Activated CD8-positive, alpha-beta memory T cell treated with anti-CD3 and anti-CD28 coated beads for 48 hours (primary cell): ENCODE results near the gene HSD17B1.
A peak's percentile ranks its signal among the peaks of the same experiment; 100 is the strongest.

Experiments
- DNase-seq, 3 experiments: peaks; one replicate each; pipeline ENCODE4 v3.0.0-alpha.2; 2020; ENCODE audit warnings: low read depth in 2 of 3, low spot score in 2 of 3

Gene HSD17B1

DNA sequence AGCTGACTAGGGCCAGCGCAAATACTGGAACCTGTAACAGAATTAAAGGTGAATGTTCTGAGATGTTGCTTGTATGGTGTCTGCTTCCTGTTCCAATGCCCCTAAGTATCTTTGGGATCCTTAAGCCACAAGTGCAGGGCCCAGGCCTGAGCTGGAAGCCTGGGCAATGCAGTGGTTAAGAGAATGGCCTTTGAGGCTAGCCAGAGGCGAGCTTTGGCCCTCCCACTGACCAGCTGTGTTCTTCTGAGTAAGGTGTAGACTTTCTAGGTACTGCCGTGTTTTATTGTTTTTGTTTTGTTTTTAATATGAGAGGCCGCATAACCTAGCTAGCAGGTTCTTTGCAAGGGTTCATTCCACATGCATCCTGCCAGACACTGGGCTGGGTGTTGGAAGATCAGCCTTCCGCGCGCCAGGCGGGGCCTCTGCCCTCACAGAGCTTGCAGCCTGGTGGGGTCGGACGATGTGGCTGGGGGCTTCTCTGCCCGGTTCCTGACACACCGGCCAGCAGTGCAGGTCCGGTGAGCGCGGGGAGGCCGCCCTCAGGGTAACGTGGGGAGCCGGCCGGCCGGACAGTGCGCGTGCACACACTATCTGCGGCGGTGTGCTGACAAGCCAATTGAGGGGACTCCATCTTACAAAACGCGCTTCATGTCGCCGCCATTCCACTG, 13.6 kb downstream of the HSD17B1 start:
- DNase-seq: no peak

DNA sequence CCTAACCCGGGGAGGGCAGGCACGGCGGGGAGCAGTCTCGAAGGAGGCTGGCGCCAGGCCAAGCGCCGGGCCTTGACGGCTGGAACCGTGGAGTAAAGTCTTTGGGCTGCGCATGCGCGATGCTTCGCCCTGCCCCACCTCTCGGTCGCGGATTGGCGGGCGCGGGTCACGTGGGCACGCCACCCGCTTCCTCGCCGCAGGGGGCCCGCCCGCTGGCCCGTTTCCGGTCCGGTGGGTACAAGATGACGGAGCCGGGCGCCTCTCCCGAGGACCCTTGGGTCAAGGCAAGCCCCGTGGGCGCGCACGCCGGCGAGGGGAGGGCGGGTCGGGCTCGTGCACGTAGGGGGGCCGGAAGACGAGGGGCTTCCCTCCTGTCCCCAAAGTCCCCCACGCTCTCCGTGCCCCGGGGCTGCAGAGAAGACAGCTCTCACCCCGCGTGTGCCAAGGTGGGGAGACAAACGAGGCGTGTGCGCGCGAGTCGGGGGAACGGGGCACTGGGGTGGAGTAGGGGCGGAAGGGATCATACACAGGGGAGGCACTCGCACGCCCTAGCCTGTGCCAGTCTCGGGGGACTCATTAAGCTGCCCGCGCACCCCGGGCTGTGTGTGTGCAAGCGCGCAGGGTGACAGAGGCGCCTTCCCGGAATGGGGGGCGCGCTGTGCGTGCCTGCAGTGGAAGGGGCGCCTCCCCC, 14.3 kb downstream of the HSD17B1 start, which contains the start of gene MLX:
MLX (plus strand) TSS at position 218 of the 691 bp plus-strand sequence; CDS start at position 243, 25 bp downstream.
- DNase-seq: peak; percentile 86 to 90 (median 89)

DNA sequence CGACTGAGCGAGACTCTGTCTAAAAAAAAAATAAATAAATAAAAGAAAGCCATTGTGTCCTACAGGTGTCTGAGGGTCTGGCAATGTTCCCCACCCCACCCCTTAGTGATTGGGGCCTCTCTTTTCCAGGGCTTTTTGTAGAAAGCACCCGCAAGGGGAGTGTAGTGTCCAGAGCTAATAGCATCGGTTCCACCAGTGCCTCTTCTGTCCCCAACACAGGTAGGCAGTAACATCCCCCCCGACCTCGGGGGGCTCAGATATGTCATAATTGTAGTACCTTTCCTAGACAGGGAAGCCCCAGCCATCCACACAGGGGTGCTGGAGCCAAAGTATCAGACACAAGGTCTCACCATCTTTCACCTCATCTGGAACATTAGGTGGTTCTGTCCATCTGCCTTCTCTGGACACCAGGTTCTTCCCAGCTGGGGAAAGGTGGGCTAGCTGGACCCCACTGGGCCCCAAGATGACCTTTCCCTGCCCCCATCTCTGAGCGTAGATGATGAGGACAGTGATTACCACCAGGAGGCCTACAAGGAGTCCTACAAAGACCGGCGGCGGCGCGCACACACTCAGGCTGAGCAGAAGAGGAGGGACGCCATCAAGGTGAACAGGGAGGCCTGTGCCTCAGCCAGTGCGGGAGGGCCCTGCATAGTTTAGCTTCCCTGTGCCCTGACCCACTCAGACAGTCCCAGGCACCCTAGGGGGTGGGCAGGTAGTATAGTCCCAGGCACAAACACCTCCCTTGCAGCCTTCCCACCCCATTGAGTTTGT, 15.8 kb downstream of the HSD17B1 start:
- DNase-seq: no peak

DNA sequence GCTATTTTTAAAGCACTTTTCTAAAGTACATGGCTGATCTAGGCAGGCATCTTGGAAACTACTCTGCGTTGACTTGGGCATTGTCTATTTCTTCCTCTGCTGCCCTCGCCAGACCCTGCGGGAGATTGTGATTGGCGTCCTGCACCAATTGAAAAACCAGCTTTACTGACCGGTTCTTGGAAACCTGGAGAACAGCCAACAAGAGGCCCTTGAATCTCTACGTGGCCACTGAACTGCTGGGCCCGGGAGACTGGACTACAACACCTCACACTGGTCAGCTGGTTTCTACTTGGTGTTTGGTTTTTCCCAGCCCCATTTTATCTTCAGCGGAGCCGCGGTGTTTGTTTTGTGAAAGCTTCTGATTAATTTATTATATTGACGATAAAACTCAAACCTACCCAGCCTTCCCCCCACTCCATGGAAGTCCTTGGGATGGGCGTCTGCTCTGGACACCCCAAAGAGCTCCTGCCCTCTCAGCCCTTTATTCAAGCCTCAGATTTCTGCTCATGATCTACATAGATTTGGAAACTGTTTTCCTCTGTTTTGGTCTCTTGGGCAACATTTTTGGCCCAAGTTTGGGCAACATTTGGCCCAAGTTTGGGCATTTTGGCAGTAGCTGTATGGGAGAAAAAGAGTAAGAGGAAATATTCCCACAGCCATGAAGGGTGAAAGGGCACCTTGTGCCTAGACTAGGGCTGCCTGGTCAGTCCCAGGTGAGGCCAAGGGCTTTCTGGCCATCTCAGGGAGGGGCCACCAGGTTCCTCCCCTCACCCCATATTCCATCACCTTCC, 18.9 kb downstream of the HSD17B1 start:
- DNase-seq: no peak

DNA sequence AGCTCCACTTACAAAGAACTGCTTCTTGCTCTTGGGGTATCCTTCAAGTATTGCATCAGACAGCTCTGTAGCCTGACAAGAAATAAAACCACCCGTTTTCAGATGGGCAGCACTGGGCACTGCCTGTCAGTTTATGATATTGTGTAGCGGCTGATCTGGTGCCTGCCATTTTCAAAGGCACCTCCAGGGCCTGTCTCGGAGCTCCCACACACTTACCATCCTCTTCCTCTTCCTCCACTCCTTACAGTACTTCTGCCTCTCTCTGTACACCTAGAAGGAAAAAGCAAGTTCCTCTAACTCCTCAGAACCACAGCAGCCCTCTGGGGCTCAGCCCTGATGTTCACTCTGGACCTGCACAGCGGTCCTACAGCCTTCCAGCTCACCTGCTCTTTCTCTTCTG, 20.4 kb downstream of the HSD17B1 start:
- no peak for DNase-seq

DNA sequence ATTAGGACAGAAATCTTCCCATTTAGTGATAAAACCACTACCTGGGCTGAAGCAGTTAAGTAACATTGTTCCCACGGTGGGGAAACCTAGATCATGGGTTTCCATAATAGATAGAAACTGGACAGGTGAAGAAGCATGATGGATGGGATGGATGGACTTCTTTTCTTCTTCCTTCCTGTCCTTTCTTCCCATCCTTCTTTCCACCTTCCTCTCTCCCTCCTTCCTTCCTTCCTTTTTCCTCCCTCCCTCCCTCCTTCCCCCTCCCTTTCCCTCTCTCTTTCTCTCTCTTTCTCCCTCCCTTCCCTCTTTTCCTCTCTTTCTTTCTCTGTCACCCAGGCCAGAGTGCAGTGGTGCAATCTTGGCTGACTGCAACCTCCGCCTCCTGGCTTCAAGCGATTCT, 21.7 kb downstream of the HSD17B1 start:
- no peak for DNase-seq

DNA sequence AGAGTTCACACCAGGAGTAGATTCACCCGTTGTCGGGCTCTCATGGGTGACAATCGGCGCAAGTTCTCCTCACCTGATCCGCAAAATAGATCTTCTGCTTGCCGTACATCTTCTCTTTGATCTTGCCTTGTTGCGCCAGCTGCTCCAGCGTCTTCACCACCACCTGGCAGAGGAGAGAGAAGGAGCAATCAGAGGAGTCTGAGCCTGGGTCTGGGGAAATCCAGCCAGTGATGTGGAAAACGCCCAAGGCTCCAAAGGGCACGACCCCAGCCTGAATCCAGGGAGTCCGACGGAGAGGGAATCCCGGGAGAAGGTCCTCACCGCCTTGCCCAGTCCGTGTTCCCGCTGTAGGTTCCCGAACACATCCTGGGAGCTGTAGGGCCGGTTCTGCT, 24.4 kb downstream of the HSD17B1 start:
- no peak for DNase-seq

DNA sequence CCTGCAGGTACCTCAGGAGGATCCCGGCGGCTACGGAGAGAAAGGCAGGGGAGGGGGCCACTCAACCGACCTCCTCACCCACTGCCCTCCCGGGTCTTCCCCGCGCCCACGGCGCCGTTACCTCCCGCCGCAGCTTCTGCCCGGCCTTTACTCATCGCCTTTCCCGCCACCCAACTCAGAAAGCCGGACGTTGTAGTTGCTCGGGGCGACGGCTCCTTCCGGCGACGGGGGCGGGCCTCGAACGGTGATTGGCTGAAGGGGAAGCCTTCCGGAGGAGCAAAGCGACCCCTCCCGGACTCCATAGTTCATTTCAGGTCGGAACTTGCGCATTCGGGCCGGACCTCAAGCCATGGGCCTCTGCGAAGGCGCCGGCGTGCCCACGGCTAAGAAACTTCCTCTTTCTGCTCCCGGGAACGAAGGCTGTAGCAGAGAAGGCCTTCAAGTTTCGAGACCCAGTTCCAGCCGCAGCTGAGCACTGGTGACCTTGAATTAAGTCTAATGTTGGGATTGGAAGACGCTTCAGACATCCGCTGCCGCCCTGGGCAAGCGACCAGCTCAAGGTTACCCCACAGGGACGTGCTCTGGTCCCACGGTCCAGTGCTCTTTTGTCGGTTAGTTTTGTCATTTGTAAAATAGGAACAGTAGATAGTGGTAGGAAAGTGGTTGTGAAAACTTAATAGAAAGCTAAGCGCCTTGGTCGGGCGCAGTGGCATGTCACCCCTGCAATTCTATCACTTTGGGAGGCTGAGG, 25.0 kb downstream of the HSD17B1 start, which contains the start of gene PSMC3IP:
PSMC3IP (minus strand) TSS at position 198 of the 750 bp plus-strand sequence; CDS start at position 155, 43 bp downstream.
- DNase-seq: peak; percentile 83 to 93 (median 88)

DNA sequence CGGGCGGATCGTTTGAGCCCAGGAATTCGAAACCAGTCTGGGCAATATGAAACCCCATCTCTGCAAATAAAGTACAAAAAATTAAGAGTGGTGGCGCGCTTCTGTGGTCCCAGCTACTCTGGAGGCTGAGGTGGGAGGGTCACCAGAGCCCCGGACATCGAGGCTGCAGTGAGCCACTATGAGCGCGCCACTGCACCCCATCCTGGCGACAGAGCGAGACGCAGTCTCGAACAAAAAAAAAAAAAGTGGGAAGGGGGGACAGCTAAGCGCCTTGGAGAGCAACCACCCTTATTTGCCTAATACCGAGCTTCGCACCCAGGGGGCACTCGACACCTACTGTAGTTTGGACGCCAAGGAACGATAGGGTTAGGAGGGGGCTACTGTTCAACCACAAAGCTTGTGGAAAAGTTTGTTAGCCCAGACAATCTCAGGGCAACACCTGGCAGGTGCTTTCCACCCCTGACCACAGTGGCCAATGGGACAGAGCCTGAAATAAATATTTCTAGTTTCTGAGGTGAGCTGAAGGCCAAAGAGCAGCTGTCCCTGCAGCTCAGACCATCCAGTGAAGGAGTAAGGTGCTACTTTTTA, 25.7 kb downstream of the HSD17B1 start:
- peak in 1 of 3 experiments; percentile 42 for DNase-seq

DNA sequence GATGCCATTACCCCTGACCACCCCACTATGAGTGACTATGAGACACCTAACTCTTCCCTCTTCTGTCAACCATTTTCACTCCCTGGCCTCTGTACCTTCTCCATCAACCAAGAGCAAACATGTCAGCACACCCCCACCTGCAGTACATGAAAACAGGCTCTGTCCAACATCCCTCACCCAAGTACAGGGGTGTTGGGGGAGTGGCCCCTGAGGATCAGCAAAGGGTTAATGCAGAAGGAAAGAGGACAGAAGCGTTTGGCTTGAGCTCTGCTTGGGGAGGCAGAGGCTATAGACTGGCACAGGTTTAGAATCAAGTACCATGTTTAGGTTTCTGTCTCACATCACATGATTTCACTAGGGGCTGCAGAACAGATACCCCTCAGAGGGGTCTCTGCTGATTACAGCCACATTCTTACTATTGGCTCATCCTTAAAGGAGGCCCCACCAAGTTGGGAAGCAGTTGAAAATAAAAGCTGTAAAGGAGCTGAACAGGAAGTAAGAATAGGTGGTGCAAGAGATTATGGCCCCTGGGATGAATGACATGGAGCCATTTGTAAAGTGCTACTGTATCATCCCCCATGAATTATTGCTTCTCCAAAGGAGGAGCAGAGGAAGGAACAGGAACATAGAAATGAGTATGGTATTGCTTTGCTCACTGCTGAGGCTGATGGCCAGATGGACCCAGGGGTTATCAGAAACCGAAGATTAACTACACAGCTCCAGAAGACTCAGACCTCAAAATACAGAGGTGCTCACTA, 27.2 kb downstream of the HSD17B1 start:
- DNase-seq: no peak

DNA sequence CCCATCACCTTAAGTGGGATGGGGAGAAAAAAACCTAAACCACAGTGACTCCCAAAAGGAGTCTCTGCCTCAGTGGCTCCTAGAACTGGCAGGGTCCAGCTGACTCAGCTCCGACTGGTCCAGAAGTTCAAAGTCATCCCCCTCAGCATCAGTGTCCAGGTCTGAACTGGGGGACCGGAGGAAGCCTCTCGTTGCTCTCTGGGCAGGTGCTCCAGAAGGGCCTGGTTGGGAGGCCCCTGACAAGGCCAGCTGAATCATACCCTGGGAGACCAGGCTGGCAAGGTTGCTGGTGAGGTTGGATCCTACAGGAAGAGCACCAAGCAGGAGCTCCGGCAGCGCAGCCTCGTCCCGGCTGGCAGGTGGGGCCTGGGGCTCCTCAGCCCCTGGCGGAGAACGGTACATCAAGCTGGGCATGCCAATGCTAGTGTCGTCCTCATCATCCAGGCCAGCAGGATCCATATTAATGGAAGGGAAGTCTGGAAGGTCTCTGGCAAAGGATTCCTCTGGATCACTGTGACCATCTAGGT, 29.1 kb downstream of the HSD17B1 start:
- no peak for DNase-seq

DNA sequence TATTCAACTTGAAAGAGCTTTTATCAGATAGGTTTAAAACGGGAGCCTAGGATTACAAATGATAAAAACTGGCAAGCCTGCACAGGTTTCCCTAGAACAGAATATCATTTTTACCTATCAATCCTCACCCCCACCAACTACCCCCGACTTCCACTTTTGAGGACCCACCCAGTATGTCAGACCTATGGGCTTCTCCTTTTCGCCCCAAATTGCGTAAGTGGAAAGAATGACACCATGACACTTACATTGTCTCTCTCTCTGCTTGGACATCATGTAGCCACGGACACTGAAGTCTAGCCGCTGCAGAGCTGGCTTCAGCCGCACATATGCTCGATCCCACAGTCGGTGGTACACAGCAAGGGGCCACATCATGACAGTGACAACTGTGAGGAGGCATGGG, 32.2 kb downstream of the HSD17B1 start:
- no peak for DNase-seq

DNA sequence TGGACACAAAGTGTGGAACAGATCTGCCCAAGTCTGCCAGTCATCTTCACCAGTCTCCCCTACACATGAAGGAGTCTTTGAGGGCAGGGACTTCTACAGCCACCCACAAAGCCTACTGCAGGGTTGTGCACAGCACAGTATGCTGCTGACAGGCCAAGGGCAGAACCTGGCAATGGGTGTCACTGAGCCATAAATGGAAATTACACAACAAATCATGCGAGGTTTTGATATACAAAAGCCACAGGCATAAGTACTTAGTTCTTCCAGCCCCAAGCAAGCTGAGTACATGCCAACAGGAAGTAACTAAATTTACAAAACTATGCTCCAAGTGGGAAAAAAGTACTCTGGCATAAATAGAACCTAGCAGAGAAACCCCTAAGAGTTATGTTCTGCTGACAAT, 32.6 kb downstream of the HSD17B1 start:
- no peak for DNase-seq

DNA sequence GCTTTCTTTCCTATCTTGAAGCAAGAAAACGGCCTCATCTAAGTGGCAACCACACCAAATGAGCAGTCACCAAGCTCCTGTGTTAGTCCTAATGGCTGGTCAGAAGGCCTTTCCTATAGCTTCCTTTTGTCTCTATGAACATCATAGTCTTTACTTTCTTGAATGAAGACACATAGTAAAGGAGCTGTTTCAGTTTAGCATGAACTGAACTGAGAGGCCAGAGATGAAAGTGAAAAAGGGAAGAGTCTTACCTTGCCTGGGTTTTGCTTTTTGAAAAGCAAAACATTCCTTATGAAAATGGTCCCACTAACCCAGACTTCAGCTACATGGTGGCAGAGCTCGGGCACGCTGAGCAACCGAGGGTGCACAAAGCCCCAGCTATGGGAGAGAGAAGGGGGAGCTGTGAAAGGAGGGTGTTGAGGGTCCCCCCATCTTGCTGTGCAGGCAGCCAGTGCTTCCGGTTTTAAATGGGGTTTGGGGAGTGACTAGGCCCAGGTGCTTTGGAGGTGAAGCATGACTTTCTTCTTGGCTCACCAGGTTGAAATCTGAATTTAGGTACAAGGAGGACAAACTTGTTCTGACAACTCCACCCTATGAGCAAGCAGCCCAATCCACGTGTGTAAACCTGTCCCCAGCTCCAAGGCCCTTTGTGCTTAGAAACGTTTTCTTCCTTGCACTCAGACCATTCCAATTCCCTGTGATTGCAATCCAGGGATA, 33.9 kb downstream of the HSD17B1 start:
- DNase-seq: no peak

DNA sequence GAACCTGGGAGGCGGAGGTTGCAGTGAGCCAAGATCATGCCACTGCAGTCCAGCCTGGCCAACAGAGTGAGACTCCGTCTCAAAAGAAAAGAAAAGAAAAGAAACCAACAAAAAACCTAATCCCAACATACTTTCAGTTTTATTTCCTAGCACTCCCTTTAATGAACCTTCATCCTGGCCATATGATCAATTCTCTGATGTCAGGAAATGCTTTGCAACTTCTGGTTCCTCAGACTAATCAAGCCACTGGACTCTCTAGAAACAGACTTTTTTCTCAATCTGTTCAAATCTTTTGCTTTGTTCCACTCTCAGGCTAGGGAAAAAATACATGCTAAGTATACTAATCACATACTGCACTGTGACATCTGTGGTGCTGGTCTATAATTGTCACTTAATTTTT, 38.2 kb downstream of the HSD17B1 start:
- no peak for DNase-seq

DNA sequence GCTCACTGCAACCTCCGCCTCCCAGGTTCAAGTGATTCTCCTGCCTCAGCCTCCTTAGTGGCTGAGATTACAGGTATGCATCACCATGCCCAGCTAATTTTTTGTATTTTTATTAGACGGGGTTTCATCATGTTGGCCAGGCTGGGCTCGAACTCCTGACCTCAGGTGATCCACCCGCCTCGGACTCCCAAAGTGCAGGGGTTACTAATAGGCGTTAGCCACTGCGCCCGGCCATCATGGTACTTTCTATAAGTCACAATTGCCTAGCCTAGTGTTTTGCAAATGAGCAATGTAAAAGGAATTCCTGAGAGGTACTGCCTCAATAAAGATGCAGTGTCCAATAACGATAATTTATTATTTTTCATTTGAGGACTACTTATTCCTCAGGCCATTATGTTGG, 38.7 kb downstream of the HSD17B1 start:
- no peak for DNase-seq

DNA sequence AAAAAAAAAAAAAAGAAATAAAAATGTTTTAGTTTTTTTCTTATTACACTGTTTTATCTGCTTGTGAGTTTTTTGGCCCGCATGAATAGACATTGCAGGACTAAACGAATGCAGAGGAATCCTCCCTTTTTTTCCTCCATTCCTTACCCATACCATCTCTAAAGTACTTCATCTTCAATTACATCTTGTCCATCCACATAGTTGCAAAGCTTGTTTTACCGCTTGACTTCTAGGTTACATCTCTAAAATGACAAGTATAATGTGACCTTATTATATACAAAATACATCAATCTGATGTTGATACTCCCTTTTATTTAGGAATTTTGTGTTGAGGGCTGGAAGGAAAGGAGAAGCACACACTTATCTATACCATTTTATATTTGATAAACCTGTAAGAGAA, 43.7 kb downstream of the HSD17B1 start:
- no peak for DNase-seq

DNA sequence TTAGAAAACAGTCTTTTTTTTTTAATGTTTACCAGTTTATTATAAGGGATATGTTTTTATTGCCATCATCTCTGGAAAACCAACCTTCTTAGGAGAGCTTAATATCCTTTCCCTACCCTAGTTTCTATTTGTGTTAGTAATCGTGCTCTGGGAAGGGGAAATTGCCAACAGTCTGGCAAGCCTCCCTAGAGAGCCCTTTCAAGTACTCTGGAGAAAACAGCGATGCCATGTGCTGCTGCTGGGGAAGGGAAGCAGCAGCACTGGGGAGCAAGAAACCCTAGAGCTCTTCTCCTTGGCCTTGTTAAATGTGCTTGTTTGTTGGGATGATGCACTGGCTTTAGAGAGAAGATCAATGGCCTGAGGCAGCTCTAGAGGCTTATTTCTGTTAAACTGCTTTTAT, 46.2 kb downstream of the HSD17B1 start:
- no peak for DNase-seq
